ENCODE measurements around the gene PARK7. TPM values are rescaled to one million over a fixed set of nuclear protein-coding genes. Genes with fewer than 3 reads are reported as not detected.

The PARK7 gene
- total RNA-seq, 3 donors from 2014 or later (not counting 1 experiment from before 2014, with no cell fraction given): 120 to 127 (median 127) TPM

DNA sequence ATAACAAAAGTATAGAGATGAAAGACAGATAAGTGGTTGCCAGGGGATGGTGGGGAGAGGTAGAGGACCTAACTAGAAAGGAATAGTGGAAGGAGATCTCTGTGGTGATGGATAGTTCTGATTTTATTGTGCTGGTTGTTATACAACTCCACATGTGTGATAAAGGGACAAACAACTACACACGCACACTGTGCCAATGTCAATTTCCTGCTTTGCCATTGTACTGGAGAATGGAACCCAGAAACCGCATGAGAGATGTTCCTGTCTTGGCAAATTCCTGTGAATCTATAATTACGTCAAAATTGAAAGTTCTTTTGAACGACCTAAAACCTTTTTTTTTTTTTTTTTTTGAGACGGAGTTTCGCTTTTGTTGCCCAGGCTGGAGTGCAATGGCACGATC, 31.9 kb upstream of the PARK7 start:
- H3K27me3 Mint-ChIP-seq (ENCODE audit: low read depth in 2 of 2): no peaks in the 10 kb centered on the region
- H3K4me3 Mint-ChIP-seq: peak overlapping the region; percentile 81
- no peaks in the 10 kb centered on the region for H3K27me3 ChIP-seq (ENCODE audit: control insufficient read depth, insufficient read depth, low read length)
- peaks cover 37% of the 10 kb centered on the region for H3K4me1 ChIP-seq (ENCODE audit: control insufficient read depth, insufficient read depth, low read length)
- ATAC-seq (peak in 1 of 3 donors; percentile 7), DNase-seq (peak in 1 of 2 donors; percentile 64)
- no peaks in the 10 kb centered on the region for H3K9me3 Mint-ChIP-seq
- H3K27ac ChIP-seq (ENCODE audit: low read length): peak overlapping the region; percentile 17
- TF ChIP-seq, protein P1, sequence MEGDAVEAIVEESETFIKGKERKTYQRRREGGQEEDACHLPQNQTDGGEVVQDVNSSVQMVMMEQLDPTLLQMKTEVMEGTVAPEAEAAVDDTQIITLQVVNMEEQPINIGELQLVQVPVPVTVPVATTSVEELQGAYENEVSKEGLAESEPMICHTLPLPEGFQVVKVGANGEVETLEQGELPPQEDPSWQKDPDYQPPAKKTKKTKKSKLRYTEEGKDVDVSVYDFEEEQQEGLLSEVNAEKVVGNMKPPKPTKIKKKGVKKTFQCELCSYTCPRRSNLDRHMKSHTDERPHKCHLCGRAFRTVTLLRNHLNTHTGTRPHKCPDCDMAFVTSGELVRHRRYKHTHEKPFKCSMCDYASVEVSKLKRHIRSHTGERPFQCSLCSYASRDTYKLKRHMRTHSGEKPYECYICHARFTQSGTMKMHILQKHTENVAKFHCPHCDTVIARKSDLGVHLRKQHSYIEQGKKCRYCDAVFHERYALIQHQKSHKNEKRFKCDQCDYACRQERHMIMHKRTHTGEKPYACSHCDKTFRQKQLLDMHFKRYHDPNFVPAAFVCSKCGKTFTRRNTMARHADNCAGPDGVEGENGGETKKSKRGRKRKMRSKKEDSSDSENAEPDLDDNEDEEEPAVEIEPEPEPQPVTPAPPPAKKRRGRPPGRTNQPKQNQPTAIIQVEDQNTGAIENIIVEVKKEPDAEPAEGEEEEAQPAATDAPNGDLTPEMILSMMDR (IDR thresholded peaks at IDR 0.05): no peak
- H3K36me3 ChIP-seq (ENCODE audit: control insufficient read depth, insufficient read depth, low read length): no peaks in the 10 kb centered on the region
- intact Hi-C loops (cut with micrococcal nuclease): loop anchor here (2.0 kb wide), 1 partner anchor 13 kb away; no protein-coding TSS in a partner anchor
- H3K4me1 Mint-ChIP-seq: peaks cover 48 to 53% of the 10 kb centered on the region in 2 donors
- WGBS (ENCODE audit: insufficient coverage): 58% methylated on average over 4 of the region's 7 CpGs
- H3K36me3 Mint-ChIP-seq: no peaks in the 10 kb centered on the region
- H3K4me3 ChIP-seq (ENCODE audit: low read length): no peak overlapping the region
- no peaks in the 10 kb centered on the region for H3K9me3 ChIP-seq (ENCODE audit: control insufficient read depth, insufficient read depth, low read length)
- peak overlapping the region; percentile 88 to 90 for H3K27ac Mint-ChIP-seq

DNA sequence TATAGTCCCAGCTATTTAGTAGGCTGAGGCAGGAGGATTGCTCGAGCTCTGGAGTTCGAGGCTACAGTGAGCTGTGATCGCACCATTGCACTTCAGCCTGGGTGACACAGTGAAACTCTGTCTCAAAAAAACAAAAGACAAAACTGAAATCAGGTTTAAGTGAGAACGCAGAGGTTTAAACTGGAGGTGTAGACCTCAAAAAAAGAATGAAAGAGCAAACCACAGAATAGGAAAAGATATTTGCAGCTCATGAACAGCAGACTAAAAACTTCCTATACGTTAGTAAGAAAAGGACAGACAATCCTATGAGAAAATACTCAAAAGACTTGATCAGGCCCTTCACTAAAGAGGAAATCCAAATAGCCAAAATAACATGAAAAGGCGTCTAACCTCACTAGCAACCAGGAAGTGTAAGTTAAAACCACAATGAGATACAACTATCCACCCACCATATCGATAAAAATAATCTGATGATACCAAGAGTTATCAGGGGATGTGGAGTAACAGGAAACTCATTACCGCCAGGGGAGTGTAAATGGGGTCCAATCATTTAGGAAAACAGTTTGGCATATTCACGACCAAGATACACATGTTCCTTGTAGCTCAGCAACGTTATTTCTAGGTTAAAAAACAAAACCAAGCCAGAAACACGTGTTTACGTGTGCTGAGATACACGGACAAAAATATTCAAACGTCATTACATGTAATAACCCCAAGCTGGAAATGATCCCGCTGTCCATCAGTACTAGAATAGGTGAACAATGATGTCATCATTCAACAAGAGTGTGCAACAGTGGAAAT, 30.7 kb upstream of the PARK7 start:
- H3K9me3 Mint-ChIP-seq: no peaks in the 10 kb centered on the region
- ATAC-seq: peak; percentile 52 to 66 (median 59)
- H3K4me3 ChIP-seq (ENCODE audit: low read length): no peak overlapping the region

DNA sequence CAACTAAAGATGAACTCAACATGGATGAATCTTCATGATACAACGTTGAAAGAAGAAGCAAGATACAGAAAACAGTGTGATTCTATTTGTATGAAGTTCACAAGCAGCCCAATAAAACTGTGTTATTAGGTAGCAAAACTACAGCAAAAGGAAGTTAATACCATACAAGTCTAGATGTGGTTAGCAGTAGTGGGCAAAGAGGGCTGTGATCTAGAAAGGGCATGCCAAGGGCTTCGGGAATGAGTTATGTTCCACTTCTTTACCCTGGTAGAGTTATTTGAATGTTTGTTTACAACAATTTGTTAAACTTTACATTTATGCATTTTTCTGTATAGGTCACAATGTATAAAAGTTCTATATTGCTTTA, 30.1 kb upstream of the PARK7 start:
- Mint-ChIP-seq H3K36me3 (no peaks in the 10 kb centered on the region), H3K4me3 (peak overlapping the region; percentile 80), H3K27ac (peak overlapping the region; percentile 88 to 90), H3K27me3 (ENCODE audit: low read depth in 2 of 2) (no peaks in the 10 kb centered on the region), H3K4me1 (peaks cover 44 to 51% of the 10 kb centered on the region in 2 donors), H3K9me3 (no peaks in the 10 kb centered on the region)
- Histone ChIP-seq H3K4me1 (ENCODE audit: control insufficient read depth, insufficient read depth, low read length) (peaks cover 37% of the 10 kb centered on the region), H3K36me3 (ENCODE audit: control insufficient read depth, insufficient read depth, low read length) (no peaks in the 10 kb centered on the region), H3K27ac (ENCODE audit: low read length) (peak overlapping the region; percentile 84), H3K4me3 (ENCODE audit: low read length) (no peak overlapping the region), H3K27me3 (ENCODE audit: control insufficient read depth, insufficient read depth, low read length) (no peaks in the 10 kb centered on the region), H3K9me3 (ENCODE audit: control insufficient read depth, insufficient read depth, low read length) (no peaks in the 10 kb centered on the region)
- intact Hi-C loops (cut with micrococcal nuclease): loop anchor here (2.0 kb wide), 1 partner anchor 15 kb away; no protein-coding TSS in a partner anchor
- 28% methylated on average over 1 of the region's 2 CpGs for WGBS (ENCODE audit: insufficient coverage)
- DNase-seq: no peak
- TF ChIP-seq, protein P1 (IDR thresholded peaks at IDR 0.05): no peak
- ATAC-seq: peak in 2 of 3 donors; percentile 56 to 59

More for the DNA sequence above, 30.7 kb upstream of the PARK7 start:
- intact Hi-C loops (cut with micrococcal nuclease): loop anchor here (2.0 kb wide), 1 partner anchor 14 kb away; no protein-coding TSS in a partner anchor
- Histone ChIP-seq H3K27me3 (ENCODE audit: control insufficient read depth, insufficient read depth, low read length) (no peaks in the 10 kb centered on the region), H3K27ac (ENCODE audit: low read length) (peak overlapping the region; percentile 84), H3K4me1 (ENCODE audit: control insufficient read depth, insufficient read depth, low read length) (peaks cover 37% of the 10 kb centered on the region), H3K9me3 (ENCODE audit: control insufficient read depth, insufficient read depth, low read length) (no peaks in the 10 kb centered on the region), H3K36me3 (ENCODE audit: control insufficient read depth, insufficient read depth, low read length) (no peaks in the 10 kb centered on the region)
- DNase-seq: peak in 1 of 2 donors; percentile 70
- H3K27ac Mint-ChIP-seq: peak overlapping the region; percentile 88 to 90
- H3K4me1 Mint-ChIP-seq: peaks cover 48 to 53% of the 10 kb centered on the region in 2 donors
- H3K27me3 Mint-ChIP-seq (ENCODE audit: low read depth in 2 of 2): no peaks in the 10 kb centered on the region
- WGBS (ENCODE audit: insufficient coverage): 29% methylated on average over 14 of the region's 15 CpGs
- H3K36me3 Mint-ChIP-seq: no peaks in the 10 kb centered on the region
- TF ChIP-seq, protein P1 (IDR thresholded peaks at IDR 0.05): no peak
- peak overlapping the region; percentile 80 for H3K4me3 Mint-ChIP-seq
